ENCODE data around the gene RASA3. TPM values are rescaled to one million over a fixed set of nuclear protein-coding genes. Genes with fewer than 3 reads are reported as not detected.
A peak's percentile ranks its signal among the peaks of the same experiment; 100 is the strongest.

Gene RASA3
- total RNA-seq, 2 donors from 2014 or later = 10.2 to 13.2 TPM

- no peaks in the 10 kb centered on the region for H3K9me3 ChIP-seq
Measured at GRCh38 chr13:113931841-113932459, 200.5 kb downstream of the RASA3 start.

GRCh38 chr13:113930671-113931637 lies 201.5 kb downstream of the RASA3 start:
- Histone ChIP-seq H3K27me3 (no peaks in the 10 kb centered on the region), H3K4me3 (no peak overlapping the region), H3K27ac (no peak overlapping the region), H3K9me3 (no peaks in the 10 kb centered on the region), H3K4me1 (peaks cover 0 to 46% of the 10 kb centered on the region in 2 donors), H3K36me3 (no peaks in the 10 kb centered on the region)
- TF ChIP-seq CTCF (IDR thresholded peaks at IDR 0.05) = no peak
- no peak for DNase-seq (ENCODE audit: low spot score)

More at GRCh38 chr13:113931841-113932459, 200.5 kb downstream of the RASA3 start:
- no peak for DNase-seq (ENCODE audit: low spot score)
- Histone ChIP-seq H3K4me1 (peaks cover 0 to 49% of the 10 kb centered on the region in 2 donors), H3K36me3 (no peaks in the 10 kb centered on the region), H3K4me3 (no peak overlapping the region), H3K27ac (no peak overlapping the region), H3K27me3 (no peaks in the 10 kb centered on the region)
- TF ChIP-seq CTCF (IDR thresholded peaks at IDR 0.05) = no peak

GRCh38 chr13:113929628-113930615 lies 202.5 kb downstream of the RASA3 start:
- DNase-seq (ENCODE audit: low spot score) = no peak
- H3K4me1 ChIP-seq = peaks cover 0 to 37% of the 10 kb centered on the region in 2 donors
- no peak overlapping the region for H3K27ac ChIP-seq
- TF ChIP-seq CTCF (IDR thresholded peaks at IDR 0.05) = no peak
- no peaks in the 10 kb centered on the region for H3K9me3 ChIP-seq
- H3K4me3 ChIP-seq = no peak overlapping the region
- H3K27me3 ChIP-seq = no peaks in the 10 kb centered on the region
- no peaks in the 10 kb centered on the region for H3K36me3 ChIP-seq

GRCh38 chr13:113928685-113929627 lies 203.5 kb downstream of the RASA3 start:
- peaks cover 0 to 33% of the 10 kb centered on the region in 2 donors for H3K4me1 ChIP-seq

More at GRCh38 chr13:113928685-113929627, 203.5 kb downstream of the RASA3 start:
- DNase-seq (ENCODE audit: low spot score) = peak; percentile 83
- no peak for TF ChIP-seq CTCF (IDR thresholded peaks at IDR 0.05)
- Histone ChIP-seq H3K27me3 (no peaks in the 10 kb centered on the region), H3K27ac (peak overlapping the region; percentile 52 to 69), H3K4me3 (no peak overlapping the region), H3K36me3 (no peaks in the 10 kb centered on the region), H3K9me3 (no peaks in the 10 kb centered on the region)

Other genes with a start within 250 kb of the RASA3 start
- gene C13orf46, start 158.5 kb downstream of the RASA3 start, total RNA-seq = 1 to 10 TPM in 1 of 2 donors, under 1 TPM in 1; 0.59 to 2.7 TPM
- gene CFAP97D2, start 46.6 kb upstream of the RASA3 start, total RNA-seq = not detected
- gene CDC16, start 102.3 kb upstream of the RASA3 start, total RNA-seq = 10 to 100 TPM; 21.1 to 31.8 TPM
- 10 to 100 TPM; 14.1 to 20.7 TPM for gene UPF3A, start 149.0 kb upstream of the RASA3 start, total RNA-seq
- gene CHAMP1, start 181.9 kb upstream of the RASA3 start, total RNA-seq = 10 to 100 TPM; 13.9 to 19.6 TPM

Measured in right atrium auricular region (tissue), 2 donors.